ENCODE data around the gene ARHGAP26. TPM values are rescaled to one million over a fixed set of nuclear protein-coding genes. Genes with fewer than 3 reads are reported as not detected.

The ARHGAP26 gene
- total and polyA plus RNA-seq, 2 donors (not counting 3 experiments of a cell fraction or from before 2014, with no cell fraction given): 3.1 to 16.2 TPM

DNA sequence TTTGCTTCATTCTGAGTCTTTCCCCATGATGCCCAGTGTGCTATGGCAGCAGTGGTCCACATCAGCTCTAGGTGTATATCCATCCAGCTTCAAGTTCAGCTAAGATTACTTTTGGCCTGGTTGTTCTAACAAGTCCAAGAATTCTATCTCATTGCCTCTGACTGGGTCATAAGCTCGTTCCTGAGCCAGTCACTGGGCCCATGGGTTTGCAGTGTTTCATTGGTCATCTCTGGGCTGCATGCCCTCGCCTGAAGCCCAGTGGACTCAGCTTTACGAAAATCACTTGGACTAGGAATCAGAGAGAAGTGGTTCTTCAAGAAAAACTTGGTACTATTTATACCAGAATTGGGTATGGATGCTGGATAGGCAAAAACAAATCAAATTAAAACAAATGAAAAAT lies 16.1 kb upstream of the ARHGAP26 start:
- H4K20me1 ChIP-seq (replicated peaks; ENCODE audit: control insufficient read depth, extremely low read depth, insufficient read depth, low read length): no peaks in the 10 kb centered on the region
- no peaks in the 10 kb centered on the region for H3K27me3 ChIP-seq (ENCODE audit: control insufficient read depth in 2 of 2, insufficient read depth in 2 of 2, low read length in 2 of 2)
- H3K27ac ChIP-seq (ENCODE audit: insufficient read depth, low read depth, low read length): no peak overlapping the region
- no peak for DNase-seq (ENCODE audit: low read depth, low spot score)
- ChIA-PET CTCF (interaction anchor here (0.7 to 3.2 kb wide), 8 partner anchors 14 to 134 kb away, joined by 3 to 13 read pairs (median 6); partner anchors contain the start of gene ARHGAP26), POLR2A (no interaction called here)
- H3K4me3 ChIP-seq (replicated peaks in 1 of 3; ENCODE audit: insufficient read depth in 1 of 3, low read depth in 1 of 3, low read length in 3 of 3): no peak overlapping the region
- H3K4me1 ChIP-seq (ENCODE audit: control insufficient read depth, extremely low read depth, insufficient read depth, low read length): peaks cover 17% of the 10 kb centered on the region
- no peak overlapping the region for H2AFZ ChIP-seq (ENCODE audit: low read depth, low read length)
- dilution Hi-C loops (cut with MboI; ENCODE audit: extremely low pct_ligation_motif_present, low sequenced_read_pairs): no loop called here
- H3K9me3 ChIP-seq (replicated peaks; ENCODE audit: control insufficient read depth, insufficient read depth, low read length): no peaks in the 10 kb centered on the region
- no peaks in the 10 kb centered on the region for H3K9me1 ChIP-seq (replicated peaks; ENCODE audit: control insufficient read depth, extremely low read depth, insufficient read depth, low read length)
- H3K36me3 ChIP-seq (ENCODE audit: control insufficient read depth in 2 of 2, extremely low read depth in 1 of 2, insufficient read depth in 2 of 2, low read length in 2 of 2): no peaks in the 10 kb centered on the region
- H3K79me2 ChIP-seq (ENCODE audit: control insufficient read depth, insufficient read depth, low read length): no peaks in the 10 kb centered on the region
- no peak for TF ChIP-seq JUN (IDR thresholded peaks at IDR 0.05; ENCODE audit: borderline replicate concordance, insufficient read depth, insufficient read length, low read depth)
- no peak for TF ChIP-seq MYC (IDR thresholded peaks at IDR 0.05; ENCODE audit: low read depth, low read length)
- no peak for TF ChIP-seq GATA2 (IDR thresholded peaks at IDR 0.05; ENCODE audit: insufficient read depth, insufficient read length, low read depth, low read length)
- no peak for TF ChIP-seq POLR2A (IDR thresholded peaks at IDR 0.05; ENCODE audit: low read depth, low read length)
- TF ChIP-seq FOS (IDR thresholded peaks at IDR 0.05; ENCODE audit: borderline replicate concordance, insufficient read depth, low read length): no peak
- no peak for TF ChIP-seq POLR2AphosphoS5 (IDR thresholded peaks at IDR 0.05; ENCODE audit: insufficient read depth, low read depth, low read length)
- TF ChIP-seq, protein P1, sequence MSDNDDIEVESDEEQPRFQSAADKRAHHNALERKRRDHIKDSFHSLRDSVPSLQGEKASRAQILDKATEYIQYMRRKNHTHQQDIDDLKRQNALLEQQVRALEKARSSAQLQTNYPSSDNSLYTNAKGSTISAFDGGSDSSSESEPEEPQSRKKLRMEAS (IDR thresholded peaks at IDR 0.05; ENCODE audit: insufficient read depth, insufficient read length): no peak
- TF ChIP-seq EZH2 (IDR thresholded peaks at IDR 0.05; ENCODE audit: borderline replicate concordance, low read depth, low read length, severe bottlenecking): no peak
- TF ChIP-seq, protein P2, sequence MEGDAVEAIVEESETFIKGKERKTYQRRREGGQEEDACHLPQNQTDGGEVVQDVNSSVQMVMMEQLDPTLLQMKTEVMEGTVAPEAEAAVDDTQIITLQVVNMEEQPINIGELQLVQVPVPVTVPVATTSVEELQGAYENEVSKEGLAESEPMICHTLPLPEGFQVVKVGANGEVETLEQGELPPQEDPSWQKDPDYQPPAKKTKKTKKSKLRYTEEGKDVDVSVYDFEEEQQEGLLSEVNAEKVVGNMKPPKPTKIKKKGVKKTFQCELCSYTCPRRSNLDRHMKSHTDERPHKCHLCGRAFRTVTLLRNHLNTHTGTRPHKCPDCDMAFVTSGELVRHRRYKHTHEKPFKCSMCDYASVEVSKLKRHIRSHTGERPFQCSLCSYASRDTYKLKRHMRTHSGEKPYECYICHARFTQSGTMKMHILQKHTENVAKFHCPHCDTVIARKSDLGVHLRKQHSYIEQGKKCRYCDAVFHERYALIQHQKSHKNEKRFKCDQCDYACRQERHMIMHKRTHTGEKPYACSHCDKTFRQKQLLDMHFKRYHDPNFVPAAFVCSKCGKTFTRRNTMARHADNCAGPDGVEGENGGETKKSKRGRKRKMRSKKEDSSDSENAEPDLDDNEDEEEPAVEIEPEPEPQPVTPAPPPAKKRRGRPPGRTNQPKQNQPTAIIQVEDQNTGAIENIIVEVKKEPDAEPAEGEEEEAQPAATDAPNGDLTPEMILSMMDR (IDR thresholded peaks at IDR 0.05; ENCODE audit: extremely low read depth in 1 of 2, insufficient read depth in 1 of 2, low read depth in 1 of 2, low read length in 2 of 2): no peak
- intact Hi-C loops (cut with micrococcal nuclease): no loop called here
- no peak overlapping the region for H3K4me2 ChIP-seq (ENCODE audit: insufficient read depth, low read length)
- no TSS peak for BruUV-seq (replicated peaks)
- no peak overlapping the region for H3K9ac ChIP-seq (replicated peaks; ENCODE audit: extremely low read depth, insufficient read depth, low read length)
- FAIRE-seq: no peak
